ENCODE data around the gene SLBP. TPM values are rescaled to one million over a fixed set of nuclear protein-coding genes. Genes with fewer than 3 reads are reported as not detected.

SLBP gene
- total and polyA plus RNA-seq, 2 donors (not counting 3 experiments of a cell fraction or from before 2014, with no cell fraction given): 48.3 to 63.1 TPM

DNA sequence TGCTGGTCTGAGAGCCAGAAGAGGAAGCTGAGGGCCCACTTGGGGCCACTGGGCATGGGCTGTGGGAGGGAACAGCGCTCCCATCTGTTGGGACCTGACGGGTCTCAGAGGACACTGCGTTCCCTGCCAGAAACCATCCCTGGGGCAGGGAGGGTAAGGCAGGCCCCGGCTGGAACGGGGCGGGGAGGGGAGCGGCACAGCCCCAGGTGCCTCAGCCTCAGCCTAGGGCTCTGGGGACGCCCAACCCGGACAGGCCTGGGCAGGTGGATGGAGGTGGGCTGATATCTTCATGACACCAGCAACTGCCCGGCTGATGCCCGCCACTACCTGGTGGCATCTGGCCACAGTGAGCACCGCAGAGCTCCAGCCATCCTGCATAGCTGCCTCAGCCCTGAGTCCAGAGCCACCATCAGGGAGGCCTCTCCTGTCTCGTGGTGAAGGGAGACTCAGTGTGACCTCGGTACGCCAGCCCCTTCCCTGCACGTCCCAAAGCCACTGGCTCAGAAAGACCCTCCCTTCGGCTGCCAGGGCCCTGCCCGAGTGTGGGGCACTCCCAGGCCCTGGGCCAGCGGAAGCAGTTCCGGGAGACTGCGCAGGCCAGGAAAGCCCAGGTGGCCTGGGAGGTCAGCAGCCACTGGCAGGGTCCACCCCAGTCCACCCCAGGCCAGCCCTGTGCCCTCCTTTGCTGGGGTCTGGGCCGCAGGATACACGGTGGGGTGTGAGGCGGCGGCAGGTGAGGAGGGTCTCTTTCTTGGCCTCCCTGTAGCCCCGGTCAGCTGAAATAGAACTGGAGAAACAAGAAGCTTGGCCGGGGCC is 46.4 kb upstream of the SLBP start:
- ChIA-PET POLR2A (no interaction called here), CTCF (interaction anchor here (0.5 to 2.9 kb wide), 5 partner anchors 9 to 151 kb away, joined by 3 to 14 read pairs (median 3); partner anchors contain the start of gene TACC3)
- H3K9me1 ChIP-seq (replicated peaks; ENCODE audit: control insufficient read depth, extremely low read depth, insufficient read depth, low read length): no peaks in the 10 kb centered on the region
- H3K79me2 ChIP-seq (ENCODE audit: control insufficient read depth, insufficient read depth, low read length): no peaks in the 10 kb centered on the region
- H3K4me2 ChIP-seq (ENCODE audit: insufficient read depth, low read length): no peak overlapping the region
- no peaks in the 10 kb centered on the region for H3K36me3 ChIP-seq (ENCODE audit: control insufficient read depth in 2 of 2, extremely low read depth in 1 of 2, insufficient read depth in 2 of 2, low read length in 2 of 2)
- H4K20me1 ChIP-seq (replicated peaks; ENCODE audit: control insufficient read depth, extremely low read depth, insufficient read depth, low read length): no peaks in the 10 kb centered on the region
- no peak overlapping the region for H3K4me3 ChIP-seq (replicated peaks in 1 of 3; ENCODE audit: insufficient read depth in 1 of 3, low read depth in 1 of 3, low read length in 3 of 3)
- TF ChIP-seq JUN (IDR thresholded peaks at IDR 0.05; ENCODE audit: borderline replicate concordance, insufficient read depth, insufficient read length, low read depth) (no peak), EZH2 (IDR thresholded peaks at IDR 0.05; ENCODE audit: borderline replicate concordance, low read depth, low read length, severe bottlenecking) (no peak), POLR2AphosphoS5 (IDR thresholded peaks at IDR 0.05; ENCODE audit: insufficient read depth, low read depth, low read length) (no peak), FOS (IDR thresholded peaks at IDR 0.05; ENCODE audit: borderline replicate concordance, insufficient read depth, low read length) (no peak), POLR2A (IDR thresholded peaks at IDR 0.05; ENCODE audit: low read depth, low read length) (no peak), MAX (IDR thresholded peaks at IDR 0.05; ENCODE audit: insufficient read depth, insufficient read length) (no peak), GATA2 (IDR thresholded peaks at IDR 0.05; ENCODE audit: insufficient read depth, insufficient read length, low read depth, low read length) (no peak), MYC (IDR thresholded peaks at IDR 0.05; ENCODE audit: low read depth, low read length) (no peak)
- TF ChIP-seq, protein P1, sequence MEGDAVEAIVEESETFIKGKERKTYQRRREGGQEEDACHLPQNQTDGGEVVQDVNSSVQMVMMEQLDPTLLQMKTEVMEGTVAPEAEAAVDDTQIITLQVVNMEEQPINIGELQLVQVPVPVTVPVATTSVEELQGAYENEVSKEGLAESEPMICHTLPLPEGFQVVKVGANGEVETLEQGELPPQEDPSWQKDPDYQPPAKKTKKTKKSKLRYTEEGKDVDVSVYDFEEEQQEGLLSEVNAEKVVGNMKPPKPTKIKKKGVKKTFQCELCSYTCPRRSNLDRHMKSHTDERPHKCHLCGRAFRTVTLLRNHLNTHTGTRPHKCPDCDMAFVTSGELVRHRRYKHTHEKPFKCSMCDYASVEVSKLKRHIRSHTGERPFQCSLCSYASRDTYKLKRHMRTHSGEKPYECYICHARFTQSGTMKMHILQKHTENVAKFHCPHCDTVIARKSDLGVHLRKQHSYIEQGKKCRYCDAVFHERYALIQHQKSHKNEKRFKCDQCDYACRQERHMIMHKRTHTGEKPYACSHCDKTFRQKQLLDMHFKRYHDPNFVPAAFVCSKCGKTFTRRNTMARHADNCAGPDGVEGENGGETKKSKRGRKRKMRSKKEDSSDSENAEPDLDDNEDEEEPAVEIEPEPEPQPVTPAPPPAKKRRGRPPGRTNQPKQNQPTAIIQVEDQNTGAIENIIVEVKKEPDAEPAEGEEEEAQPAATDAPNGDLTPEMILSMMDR (IDR thresholded peaks at IDR 0.05; ENCODE audit: extremely low read depth in 1 of 2, insufficient read depth in 1 of 2, low read depth in 1 of 2, low read length in 2 of 2): no peak
- H3K9ac ChIP-seq (replicated peaks; ENCODE audit: extremely low read depth, insufficient read depth, low read length): no peak overlapping the region
- intact Hi-C loops (cut with micrococcal nuclease): no loop called here
- BruUV-seq (replicated peaks): no TSS peak
- DNase-seq (ENCODE audit: low read depth, low spot score) (no peak), FAIRE-seq (no peak)
- H2AFZ ChIP-seq (ENCODE audit: low read depth, low read length): no peak overlapping the region
- H3K4me1 ChIP-seq (ENCODE audit: control insufficient read depth, extremely low read depth, insufficient read depth, low read length): peaks cover 8% of the 10 kb centered on the region
- H3K27ac ChIP-seq (ENCODE audit: insufficient read depth, low read depth, low read length): no peak overlapping the region
- dilution Hi-C loops (cut with MboI; ENCODE audit: extremely low pct_ligation_motif_present, low sequenced_read_pairs): no loop called here
- no peaks in the 10 kb centered on the region for H3K27me3 ChIP-seq (ENCODE audit: control insufficient read depth in 2 of 2, insufficient read depth in 2 of 2, low read length in 2 of 2)
- H3K9me3 ChIP-seq (replicated peaks; ENCODE audit: control insufficient read depth, insufficient read depth, low read length): no peaks in the 10 kb centered on the region

Data from endothelial cell of umbilical vein (primary cell).